H54 (cell line): ENCODE measurements around the gene FLNC.

ENCODE experiments used
- DNase-seq: peaks from one replicate; pipeline ENCODE4 v3.0.0; 2011; ENCODE audit warnings: low spot score, mixed read lengths; ENCODE audit not compliant: insufficient read length
- FAIRE-seq: peaks from 3 replicates; lab custom pipeline; 2011; peaks lifted over from hg19 to GRCh38; lab: Jason Lieb, UNC
- POLR2A ChIP-seq: IDR thresholded peaks from 2 replicates; pipeline ENCODE4 v1.6.1; 2011; ENCODE audit warnings: low read depth, mild to moderate bottlenecking, low read length

FLNC gene

GRCh38 chr7:128841171-128841690 is 11.0 kb downstream of the FLNC start:
- DNase-seq: no peak
- FAIRE-seq: no peak
- no peak for TF ChIP-seq POLR2A

GRCh38 chr7:128841921-128842673 is 11.9 kb downstream of the FLNC start:
- DNase-seq: peak; percentile 60
- no peak for TF ChIP-seq POLR2A
- FAIRE-seq: no peak

DNA sequence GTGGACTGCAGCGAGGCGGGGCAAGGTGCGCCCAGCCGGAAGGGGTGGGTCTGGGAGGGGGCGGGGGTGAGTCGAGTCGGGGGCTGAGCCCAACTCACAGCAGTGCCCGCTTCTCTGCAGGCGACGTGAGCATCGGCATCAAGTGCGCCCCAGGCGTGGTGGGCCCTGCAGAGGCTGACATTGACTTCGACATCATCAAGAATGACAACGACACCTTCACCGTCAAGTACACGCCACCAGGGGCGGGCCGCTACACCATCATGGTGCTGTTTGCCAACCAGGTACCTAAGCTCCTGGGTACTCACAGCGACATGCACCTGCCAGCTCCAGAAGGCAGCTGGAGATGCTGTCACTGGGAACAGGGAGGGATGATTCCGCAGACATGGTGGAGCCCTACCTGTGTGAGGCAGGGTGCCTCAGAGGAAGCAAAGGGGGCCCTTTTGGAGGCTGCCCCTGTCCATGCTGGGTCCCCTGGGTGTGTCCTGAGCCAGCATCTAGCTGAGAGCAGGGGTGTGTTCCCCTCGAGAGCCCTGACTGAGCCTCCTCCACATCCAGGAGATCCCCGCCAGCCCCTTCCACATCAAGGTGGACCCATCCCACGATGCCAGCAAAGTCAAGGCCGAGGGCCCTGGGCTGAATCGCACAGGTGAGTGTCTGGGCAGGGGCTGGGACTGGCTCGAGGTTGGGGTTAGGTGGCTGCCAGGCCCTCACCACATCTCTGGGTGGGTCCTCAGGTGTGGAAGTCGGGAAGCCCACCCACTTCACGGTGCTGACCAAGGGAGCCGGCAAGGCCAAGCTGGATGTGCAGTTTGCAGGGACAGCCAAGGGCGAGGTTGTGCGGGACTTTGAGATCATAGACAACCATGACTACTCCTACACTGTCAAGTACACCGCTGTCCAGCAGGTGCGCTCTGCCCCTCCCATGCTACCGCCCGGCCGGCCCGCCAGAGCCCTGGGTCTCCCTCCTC is 12.8 kb downstream of the FLNC start:
- FAIRE-seq: no peak
- no peak for TF ChIP-seq POLR2A
- DNase-seq: no peak

DNA sequence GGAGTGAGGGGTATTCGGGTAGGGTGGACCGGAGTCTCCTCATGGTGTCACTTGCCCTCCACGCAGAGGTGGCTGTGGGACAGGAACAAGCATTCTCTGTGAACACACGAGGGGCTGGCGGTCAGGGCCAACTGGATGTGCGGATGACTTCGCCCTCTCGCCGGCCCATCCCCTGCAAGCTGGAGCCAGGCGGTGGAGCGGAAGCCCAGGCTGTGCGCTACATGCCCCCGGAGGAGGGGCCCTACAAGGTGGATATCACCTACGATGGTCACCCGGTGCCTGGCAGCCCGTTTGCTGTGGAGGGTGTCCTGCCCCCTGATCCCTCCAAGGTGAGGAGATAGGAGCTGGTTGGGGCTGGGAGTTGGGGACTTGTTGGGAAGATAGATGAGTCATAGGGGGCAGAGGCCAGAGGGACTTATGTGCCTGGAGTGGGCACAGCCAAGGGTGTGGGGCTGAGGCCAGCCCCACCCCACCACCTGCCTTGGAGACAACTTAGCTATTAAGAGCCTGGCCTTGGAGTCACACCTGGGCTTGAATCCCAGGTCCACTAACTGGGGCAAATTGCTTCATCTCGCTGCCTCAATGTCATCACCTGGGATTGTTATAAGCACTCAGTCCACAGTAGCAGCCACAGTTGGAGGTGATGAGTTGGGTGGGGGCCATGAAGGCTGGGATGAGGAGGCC is 13.9 kb downstream of the FLNC start:
- FAIRE-seq (no peak), DNase-seq (no peak)
- no peak for TF ChIP-seq POLR2A

GRCh38 chr7:128844777-128845311 is 14.6 kb downstream of the FLNC start:
- DNase-seq (no peak), FAIRE-seq (no peak)
- TF ChIP-seq POLR2A: no peak

DNA sequence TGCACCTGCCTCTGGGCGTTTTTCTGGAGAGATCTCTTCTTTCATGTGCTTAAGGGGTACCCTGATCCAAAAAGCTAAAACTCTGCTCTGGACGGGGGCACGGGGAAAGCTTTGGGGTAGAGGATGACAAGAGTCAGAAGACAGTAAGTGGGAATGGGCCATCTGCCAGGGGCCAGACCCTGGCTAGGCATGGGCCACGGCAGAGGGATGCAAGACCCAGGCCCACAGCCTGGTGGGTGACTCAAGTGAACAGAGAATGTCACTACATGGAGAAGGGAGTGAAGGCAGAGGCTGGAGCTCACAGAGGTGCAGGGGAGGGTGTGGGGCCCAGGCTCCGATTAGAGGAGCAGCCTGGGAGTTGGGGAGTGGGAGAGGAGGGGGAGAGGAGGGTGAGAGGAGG is 15.3 kb downstream of the FLNC start:
- no peak for FAIRE-seq
- no peak for DNase-seq
- no peak for TF ChIP-seq POLR2A

DNA sequence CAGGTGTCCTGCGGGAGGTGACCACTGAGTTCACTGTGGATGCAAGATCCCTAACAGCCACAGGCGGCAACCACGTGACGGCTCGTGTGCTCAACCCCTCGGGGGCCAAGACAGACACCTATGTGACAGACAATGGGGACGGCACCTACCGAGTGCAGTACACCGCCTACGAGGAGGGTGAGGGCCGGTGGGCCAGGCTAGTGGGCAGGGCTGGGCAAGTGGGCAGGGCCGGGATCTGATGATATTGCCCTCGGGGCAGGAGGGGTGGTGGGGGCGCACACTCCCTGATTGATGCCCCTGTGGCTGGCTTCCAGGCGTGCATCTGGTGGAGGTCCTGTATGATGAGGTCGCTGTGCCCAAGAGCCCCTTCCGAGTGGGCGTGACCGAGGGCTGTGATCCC is 15.8 kb downstream of the FLNC start:
- DNase-seq (no peak), FAIRE-seq (no peak)
- no peak for TF ChIP-seq POLR2A

DNA sequence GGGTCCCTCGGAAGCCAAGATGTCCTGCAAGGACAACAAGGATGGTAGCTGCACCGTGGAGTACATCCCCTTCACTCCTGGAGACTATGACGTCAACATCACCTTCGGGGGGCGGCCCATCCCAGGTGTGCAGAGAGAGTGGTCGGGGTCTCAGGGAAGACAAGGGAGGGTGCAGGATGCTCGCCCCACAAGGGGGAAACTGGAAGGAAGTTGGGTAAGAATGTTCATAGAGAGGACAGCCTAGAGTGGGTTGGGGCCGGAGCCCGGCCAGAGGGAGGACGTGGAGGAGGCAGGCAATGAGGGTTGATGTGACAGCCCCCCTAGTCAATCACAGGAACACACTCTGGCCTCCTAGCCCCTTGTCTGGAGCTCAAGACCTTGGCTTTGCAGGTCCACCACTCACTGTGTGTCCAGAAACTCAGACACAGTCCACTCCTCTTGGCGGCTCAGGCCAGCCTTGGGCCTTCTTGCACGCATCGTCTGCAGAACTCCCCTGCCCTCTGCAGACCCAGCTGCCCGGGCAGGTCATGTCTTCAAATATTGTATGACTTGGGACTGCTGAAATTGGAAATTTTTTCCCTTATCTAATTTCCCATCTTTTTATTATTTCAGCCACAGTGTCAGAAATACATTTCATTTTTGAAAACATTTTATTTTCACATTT is 16.7 kb downstream of the FLNC start:
- TF ChIP-seq POLR2A: no peak
- FAIRE-seq: no peak

DNA sequence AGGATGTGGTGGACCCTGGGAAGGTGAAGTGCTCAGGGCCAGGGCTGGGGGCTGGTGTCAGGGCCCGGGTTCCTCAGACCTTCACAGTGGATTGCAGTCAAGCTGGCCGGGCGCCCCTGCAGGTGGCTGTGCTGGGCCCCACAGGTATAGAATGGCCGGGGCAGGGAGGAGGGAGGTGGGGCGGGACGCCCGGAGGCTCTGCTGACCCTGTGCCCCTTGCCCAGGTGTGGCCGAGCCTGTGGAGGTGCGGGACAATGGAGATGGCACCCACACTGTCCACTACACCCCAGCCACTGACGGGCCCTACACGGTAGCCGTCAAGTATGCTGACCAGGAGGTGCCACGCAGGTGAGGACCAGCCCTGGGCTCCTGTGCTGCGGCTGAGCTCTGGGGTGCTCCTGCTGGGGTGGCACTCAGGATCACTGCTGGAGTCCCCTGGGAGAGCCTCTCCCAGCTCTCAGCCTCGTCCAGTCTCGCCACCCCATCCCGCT is 17.6 kb downstream of the FLNC start:
- no peak for TF ChIP-seq POLR2A
- DNase-seq (no peak), FAIRE-seq (no peak)

More for the DNA sequence above, 16.7 kb downstream of the FLNC start:
- no peak for DNase-seq

GRCh38 chr7:128848289-128849155 is 18.3 kb downstream of the FLNC start:
- DNase-seq (no peak), FAIRE-seq (no peak)
- TF ChIP-seq POLR2A: no peak

GRCh38 chr7:128849156-128849515 is 18.9 kb downstream of the FLNC start:
- FAIRE-seq: no peak
- no peak for TF ChIP-seq POLR2A
- no peak for DNase-seq
